NT2/D1 (cell line): ENCODE data around the gene C11orf98.

ENCODE experiments used
- SUZ12 ChIP-seq: IDR thresholded peaks from 2 replicates; pipeline ENCODE4 v1.6.1; 2011; ENCODE audit not compliant: insufficient read length, insufficient read depth; ENCODE audit errors: extremely low read depth
- YY1 ChIP-seq: IDR thresholded peaks from 2 replicates; pipeline ENCODE4 v1.6.1; 2011; ENCODE audit not compliant: insufficient read length, insufficient read depth
- ZNF274 ChIP-seq: IDR thresholded peaks from 2 replicates; pipeline ENCODE4 v1.6.1; 2011; ENCODE audit warnings: mild to moderate bottlenecking, low read depth, low read length

DNA sequence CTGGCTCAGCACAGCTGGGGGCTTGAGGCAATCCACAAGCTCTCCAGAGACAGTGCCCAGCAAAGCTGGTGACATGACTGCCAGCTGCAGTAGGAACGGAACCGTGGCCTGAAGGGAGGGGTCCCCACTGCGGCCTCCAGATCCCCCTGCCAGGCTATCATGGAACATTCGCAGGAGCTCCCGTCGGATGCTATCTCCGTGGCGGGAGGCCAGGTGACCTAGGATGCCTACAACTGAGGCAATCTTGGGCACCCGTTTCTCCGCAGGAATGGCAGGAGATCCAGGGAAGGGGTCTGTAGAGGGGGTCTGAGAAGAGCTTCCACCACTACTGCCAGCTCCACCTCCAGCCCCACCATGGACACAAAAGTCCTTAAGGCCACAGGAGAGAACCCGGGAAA lies 16.0 kb downstream of the C11orf98 start:
- no peak for TF ChIP-seq YY1
- TF ChIP-seq SUZ12 = no peak
- TF ChIP-seq ZNF274 = no peak
